HCT116 (cell line): ENCODE data around the gene NFATC3. TPM values are rescaled to one million over a fixed set of nuclear protein-coding genes. Genes with fewer than 3 reads are reported as not detected.

Experiments used
- ATAC-seq: fragments of 200-7000 bp; cut with Tn5 transposase; 2 replicates; pipeline ENCODE4 v1.9.1; 2020; ENCODE audit warnings: mild to moderate bottlenecking, moderate library complexity
- BruUV-seq: library from RNA; stranded (reverse); fragments of 400-500 nt; replicated peaks from 2 replicates; lab custom pipeline; 2021; lab: Mats Ljungman, UMichigan
- CTCF ChIA-PET: fragments of 300-600 bp; sonication (Branson Sonifier 250); formaldehyde crosslinking; loops from one replicate; lab custom pipeline; 2021; ENCODE audit warnings: antibody characterized with exemption; lab: Charles Lee
- POLR2A ChIA-PET: fragments of 300-600, 350-600 bp; sonication (Branson Sonifier 250); formaldehyde crosslinking; loops from one replicate; lab custom pipeline; 2021; ENCODE audit warnings: antibody characterized with exemption; lab: Charles Lee
- RAD21 ChIA-PET, 2 experiments: fragments of 300-600 bp; sonication (Branson Sonifier 250); formaldehyde crosslinking; loops; one replicate each; lab custom pipeline; 2023; ENCODE audit warnings: low total read pairs in 2 of 2; ENCODE audit not compliant: uncharacterized antibody in 2 of 2, unreplicated experiment in 2 of 2, low non-redundant PET in 1 of 2; lab: Charles Lee
- DNase-seq: peaks from one replicate; pipeline ENCODE4 v3.0.0-alpha.2; 2010; ENCODE audit warnings: low read depth, low spot score
- H2AFZ ChIP-seq: fragments of 200-600 bp; shearing (Covaris generic), sonication (generic); 2 replicates; pipeline ENCODE4 v1.6.1; 2017; ENCODE audit warnings: low read depth, mixed run types, mixed read lengths, antibody characterized with exemption, low read length; ENCODE audit not compliant: poor library complexity, severe bottlenecking
- H3K27ac ChIP-seq: 2 replicates; pipeline ENCODE4 v1.5.1; 2012; ENCODE audit warnings: low read depth, low read length
- H3K27me3 ChIP-seq: fragments of 200-600 bp; sonication (generic); 2 replicates; pipeline ENCODE4 v1.6.1; 2016; ENCODE audit warnings: mixed run types, low read length, mixed read lengths; ENCODE audit not compliant: insufficient read depth
- H3K36me3 ChIP-seq, 2 experiments: fragments of 200-500 bp in 1 of 2; fragments of 200-600 bp in 1 of 2; sonication (Bioruptor generic) in 1 of 2; sonication (generic) in 1 of 2; 2 replicates each; pipeline versions ENCODE4 v1.5.1 to v1.6.1; 2014 to 2016; ENCODE audit warnings: low read length in 2 of 2, inconsistent platforms in 1 of 2, mixed read lengths in 1 of 2, mixed run types in 1 of 2; ENCODE audit not compliant: insufficient read depth in 2 of 2, control insufficient read depth in 1 of 2
- H3K4me1 ChIP-seq, 2 experiments: fragments of 200-600 bp in 1 of 2; sonication (generic) in 1 of 2; 2 replicates each; pipeline versions ENCODE4 v1.5.1 to v1.6.1; 2012 to 2017; ENCODE audit warnings: low read length in 2 of 2, inconsistent platforms in 1 of 2, mild to moderate bottlenecking in 1 of 2, mixed read lengths in 1 of 2, mixed run types in 1 of 2, moderate library complexity in 1 of 2; ENCODE audit not compliant: insufficient read depth in 2 of 2, control insufficient read depth in 1 of 2
- H3K4me2 ChIP-seq: fragments of 200-600 bp; sonication (generic); 2 replicates; pipeline ENCODE4 v1.6.1; 2017; ENCODE audit warnings: mixed run types, low read length, mixed read lengths
- H3K4me3 ChIP-seq, 2 experiments: fragments of 200-600 bp in 1 of 2; sonication (generic) in 1 of 2; replicated peaks in 1 of 2; 2 replicates each; pipeline ENCODE4 v1.5.1; 2011 to 2016; ENCODE audit warnings: low read length in 2 of 2, control low read depth in 1 of 2, low read depth in 1 of 2, mild to moderate bottlenecking in 1 of 2, mixed read lengths in 1 of 2, mixed run types in 1 of 2
- H3K79me2 ChIP-seq: fragments of 200-600 bp; sonication (generic); 2 replicates; pipeline ENCODE4 v1.6.1; 2017; ENCODE audit warnings: mild to moderate bottlenecking, mixed run types, low read length, moderate library complexity, mixed read lengths; ENCODE audit not compliant: insufficient read depth
- H3K9ac ChIP-seq: fragments of 200-600 bp; sonication (generic); 2 replicates; pipeline ENCODE4 v1.6.1; 2016; ENCODE audit warnings: low read length, mixed read lengths
- H3K9me2 ChIP-seq: fragments of 200-600 bp; sonication (generic), shearing (Covaris generic); 2 replicates; pipeline ENCODE4 v1.6.1; 2017; ENCODE audit warnings: mixed run types, mild to moderate bottlenecking, moderate library complexity; ENCODE audit not compliant: insufficient read depth
- H3K9me3 ChIP-seq, 2 experiments: fragments of 200-500 bp in 1 of 2; fragments of 200-600 bp in 1 of 2; sonication (Bioruptor generic) in 1 of 2; sonication (generic) in 1 of 2; 2 replicates each; pipeline ENCODE4 v1.6.1; 2014 to 2017; ENCODE audit warnings: low read length in 2 of 2, mixed read lengths in 2 of 2, inconsistent platforms in 1 of 2, low read depth in 1 of 2, mild to moderate bottlenecking in 1 of 2, mixed run types in 1 of 2, moderate library complexity in 1 of 2; ENCODE audit not compliant: control insufficient read depth in 1 of 2, insufficient read depth in 1 of 2
- H4K20me1 ChIP-seq: fragments of 200-600 bp; sonication (generic), shearing (Covaris generic); 2 replicates; pipeline ENCODE4 v1.6.1; 2017; ENCODE audit warnings: mixed run types, mild to moderate bottlenecking, moderate library complexity; ENCODE audit not compliant: insufficient read depth
- ELF1 ChIP-seq: IDR thresholded peaks from 2 replicates; pipeline ENCODE4 v1.6.1; 2012; ENCODE audit warnings: low read depth, borderline replicate concordance
- EZH2 ChIP-seq: fragments of 200-600 bp; sonication (generic); IDR thresholded peaks from 2 replicates; pipeline ENCODE4 v1.6.1; 2017; ENCODE audit warnings: antibody characterized with exemption, mixed run types
- EZH2phosphoT487 ChIP-seq: fragments of 200-600 bp; IDR thresholded peaks from 2 replicates; pipeline ENCODE4 v1.6.1; 2018; ENCODE audit warnings: antibody characterized with exemption, borderline replicate concordance
- FOSL1 ChIP-seq: IDR thresholded peaks from 2 replicates; pipeline ENCODE4 v1.6.1; 2012; ENCODE audit warnings: low read depth
- JUND ChIP-seq: IDR thresholded peaks from 2 replicates; pipeline ENCODE4 v1.6.1; 2012
- POLR2A ChIP-seq: IDR thresholded peaks from 2 replicates; pipeline ENCODE4 v1.7.0; 2011; ENCODE audit warnings: borderline replicate concordance; ENCODE audit not compliant: insufficient read depth, insufficient read length; ENCODE audit errors: extremely low read depth
- POLR2AphosphoS5 ChIP-seq: IDR thresholded peaks from 2 replicates; pipeline ENCODE4 v1.6.1; 2011; ENCODE audit warnings: mild to moderate bottlenecking, low read depth, low read length, moderate library complexity
- RAD21 ChIP-seq: IDR thresholded peaks from 2 replicates; pipeline ENCODE4 v1.6.1; 2012; ENCODE audit warnings: low read depth, mild to moderate bottlenecking
- SRF ChIP-seq: IDR thresholded peaks from 2 replicates; pipeline ENCODE4 v1.6.1; 2012; ENCODE audit warnings: low read depth
- YY1 ChIP-seq: IDR thresholded peaks from 2 replicates; pipeline ENCODE4 v1.6.1; 2011; ENCODE audit warnings: low read length, low read depth, moderate library complexity, mild to moderate bottlenecking; ENCODE audit not compliant: insufficient replicate concordance; ENCODE audit errors: extremely low read depth
- intact Hi-C: fragments of 100-400 bp; cut with micrococcal nuclease; formaldehyde crosslinking; loops from 2 replicates; pipeline ENCODE4 v1.10.0; 2022
- total RNA-seq: library from RNA; stranded (reverse); gene quantifications from one replicate; pipeline ENCODE4 v1.2.1, GENCODE V29; 2021; ENCODE audit not compliant: unreplicated experiment

NFATC3 gene
- total RNA-seq, 1 experiment from 2014 or later, result 25.6 TPM

DNA sequence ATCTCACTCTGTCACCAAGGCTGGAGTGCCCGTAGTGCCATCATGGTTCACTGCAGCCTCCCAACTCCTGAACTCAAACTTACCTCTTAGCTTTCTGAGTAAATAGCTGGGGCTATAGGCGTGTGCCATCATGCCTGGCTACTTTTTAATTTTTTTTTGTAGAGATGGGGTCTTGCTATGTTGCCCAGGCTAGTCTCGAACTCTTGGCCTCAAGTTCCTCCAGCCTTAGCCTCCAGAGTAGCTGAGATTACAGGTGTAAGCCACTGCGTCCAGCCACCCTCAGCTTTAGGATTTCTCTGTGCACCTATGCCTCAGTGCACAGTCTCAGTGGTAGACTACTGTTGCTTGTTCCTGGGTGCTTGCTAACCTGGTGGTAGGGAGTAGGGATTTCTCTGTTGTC, 184.6 kb downstream of the NFATC3 start:
- H4K20me1 ChIP-seq, result peaks cover 22% of the 10 kb centered on the region; the same call in 1 of the 2 replicates
- no peaks in the 10 kb centered on the region for H3K9me2 ChIP-seq
- H3K27me3 ChIP-seq, result no peaks in the 10 kb centered on the region
- no peak overlapping the region for H3K9ac ChIP-seq
- ChIA-PET CTCF (no interaction called here), POLR2A (no interaction called here), RAD21 (no interaction called here)
- DNase-seq (no peak), ATAC-seq (no peak)
- no peak overlapping the region for H2AFZ ChIP-seq
- peaks cover 99% of the 10 kb centered on the region for H3K79me2 ChIP-seq
- H3K9me3 ChIP-seq, result no peaks in the 10 kb centered on the region
- H3K4me1 ChIP-seq, result peaks cover 18 to 23% of the 10 kb centered on the region in 2 experiments
- H3K4me3 ChIP-seq, result no peak overlapping the region
- peaks cover 0 to 11% of the 10 kb centered on the region in 2 experiments; a peak in 2 of 4 replicates for H3K36me3 ChIP-seq
- intact Hi-C loops, result loop anchor here (5.0 kb wide), 1 partner anchor 43 kb away; the partner anchor contains the start of genes PRMT7 and SLC7A6OS
- H3K4me2 ChIP-seq, result no peak overlapping the region
- TF ChIP-seq POLR2A (no peak), RAD21 (no peak), YY1 (no peak), EZH2 (no peak), SRF (no peak), ELF1 (no peak), POLR2AphosphoS5 (no peak)
- BruUV-seq, result no TSS peak
- H3K27ac ChIP-seq, result no peak overlapping the region

DNA sequence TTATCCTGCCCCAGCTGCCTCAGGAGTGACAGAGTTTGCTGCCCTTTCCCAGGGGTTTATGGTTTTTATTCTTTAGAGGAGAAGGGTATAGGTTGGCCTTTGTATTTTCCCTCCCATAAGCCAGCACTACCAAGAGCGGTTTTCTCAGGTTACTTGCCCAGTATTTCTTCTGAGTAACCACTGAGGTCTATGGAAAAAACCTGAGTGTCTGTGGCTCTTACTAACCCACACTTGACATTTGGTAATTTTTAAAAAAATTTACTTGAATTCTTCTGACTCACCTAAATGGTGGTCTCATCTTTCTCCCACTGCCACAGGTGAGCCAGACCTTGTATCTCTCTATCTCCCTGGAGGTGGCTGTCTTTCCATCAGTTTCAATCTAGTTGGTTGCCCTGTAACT, 185.2 kb downstream of the NFATC3 start:
- TF ChIP-seq JUND (no peak), EZH2phosphoT487 (no peak), FOSL1 (no peak), EZH2 (no peak)
- H3K4me1 ChIP-seq, result peaks cover 18 to 20% of the 10 kb centered on the region in 2 experiments
- H3K79me2 ChIP-seq, result peaks cover 96% of the 10 kb centered on the region
- H4K20me1 ChIP-seq, result peaks cover 22% of the 10 kb centered on the region; the same call in 1 of the 2 replicates
- RAD21 ChIA-PET, result no interaction called here
- H3K4me2 ChIP-seq, result no peak overlapping the region
- H3K27ac ChIP-seq, result no peak overlapping the region
- DNase-seq (no peak), ATAC-seq (no peak)
- H3K9ac ChIP-seq, result no peak overlapping the region
- POLR2A ChIA-PET, result no interaction called here
- no TSS peak for BruUV-seq
- no peaks in the 10 kb centered on the region for H3K9me3 ChIP-seq
- no peaks in the 10 kb centered on the region for H3K27me3 ChIP-seq
- intact Hi-C loops, result no loop called here
- no peak overlapping the region for H3K4me3 ChIP-seq
- H3K36me3 ChIP-seq, result peaks cover 0 to 13% of the 10 kb centered on the region in 2 experiments; a peak in 2 of 4 replicates
- no peaks in the 10 kb centered on the region for H3K9me2 ChIP-seq
- H2AFZ ChIP-seq, result no peak overlapping the region
- CTCF ChIA-PET, result no interaction called here
